KMS-11 (cell line): Measurements from ENCODE around the gene ASGR1.
A peak's percentile ranks its signal among the peaks of the same experiment; 100 is the strongest.

Experiments
- H2AFZ ChIP-seq: fragments of 200-600 bp; sonication (generic); 2 replicates; pipeline ENCODE4 v1.6.1; 2016; ENCODE audit warnings: antibody characterized with exemption, mixed run types, low read depth
- H3K27ac ChIP-seq: fragments of 200-600 bp; sonication (generic); 2 replicates; pipeline ENCODE4 v1.6.1; 2016; ENCODE audit warnings: mild to moderate bottlenecking, mixed run types
- H3K27me3 ChIP-seq: fragments of 200-600 bp; sonication (generic); 2 replicates; pipeline ENCODE4 v1.6.1; 2017; ENCODE audit warnings: mild to moderate bottlenecking, low read depth, mixed run types, moderate library complexity; ENCODE audit not compliant: insufficient read depth
- H3K36me3 ChIP-seq: fragments of 200-600 bp; sonication (generic); 2 replicates; pipeline ENCODE4 v1.6.1; 2017; ENCODE audit warnings: mild to moderate bottlenecking, mixed run types; ENCODE audit not compliant: insufficient read depth
- H3K4me1 ChIP-seq: fragments of 200-600 bp; sonication (generic); 2 replicates; pipeline ENCODE4 v1.6.1; 2016; ENCODE audit warnings: mild to moderate bottlenecking, low read depth, mixed run types; ENCODE audit not compliant: poor library complexity, severe bottlenecking
- H3K4me2 ChIP-seq: fragments of 200-600 bp; sonication (generic); 2 replicates; pipeline ENCODE4 v1.7.0; 2016; ENCODE audit warnings: mild to moderate bottlenecking, mixed run types
- H3K4me3 ChIP-seq: fragments of 200-600 bp; sonication (generic); IDR thresholded peaks from 2 replicates; pipeline ENCODE4 v1.6.1; 2017; ENCODE audit warnings: low read depth, low read length, mixed read lengths; ENCODE audit not compliant: insufficient read depth
- H3K79me2 ChIP-seq: fragments of 200-600 bp; sonication (generic); 2 replicates; pipeline ENCODE4 v1.6.1; 2016; ENCODE audit warnings: low read depth, mixed run types; ENCODE audit not compliant: insufficient read depth
- H3K9ac ChIP-seq: fragments of 200-600 bp; sonication (generic); 2 replicates; pipeline ENCODE4 v1.6.1; 2016; ENCODE audit warnings: mild to moderate bottlenecking, mixed run types
- H4K20me1 ChIP-seq: fragments of 200-600 bp; sonication (generic); 2 replicates; pipeline ENCODE4 v1.6.1; 2016; ENCODE audit warnings: mild to moderate bottlenecking, mixed run types; ENCODE audit not compliant: insufficient read depth
- CTCF ChIP-seq: fragments of 200-600 bp; sonication (generic); conservative IDR thresholded peaks from 2 replicates; pipeline ENCODE4 v1.6.1; 2017; ENCODE audit warnings: low read depth, mild to moderate bottlenecking, antibody characterized with exemption, low read length, moderate library complexity, mixed read lengths

Gene ASGR1

GRCh38 chr17:7178973-7179316 is 225 bp downstream of the ASGR1 start:
- Histone ChIP-seq H3K79me2 (no peaks in the 10 kb centered on the region), H3K27ac (no peak overlapping the region), H2AFZ (no peak overlapping the region), H3K4me1 (no peaks in the 10 kb centered on the region), H3K9ac (no peak overlapping the region), H3K27me3 (no peaks in the 10 kb centered on the region), H3K4me2 (no peak overlapping the region), H3K4me3 (no peak overlapping the region), H3K36me3 (no peaks in the 10 kb centered on the region), H4K20me1 (no peaks in the 10 kb centered on the region)
- no peak for TF ChIP-seq CTCF

GRCh38 chr17:7177954-7178477 is 1.2 kb downstream of the ASGR1 start:
- Histone ChIP-seq H2AFZ (peak overlapping the region; percentile 22; the same call in 1 of the 2 replicates), H3K27me3 (no peaks in the 10 kb centered on the region)

GRCh38 chr17:7177191-7177953 is 1.8 kb downstream of the ASGR1 start:
- Histone ChIP-seq H3K36me3 (no peaks in the 10 kb centered on the region), H2AFZ (peak overlapping the region; percentile 22; the same call in 1 of the 2 replicates), H3K4me1 (no peaks in the 10 kb centered on the region), H3K4me3 (no peak overlapping the region), H3K27me3 (no peaks in the 10 kb centered on the region), H3K9ac (no peak overlapping the region), H3K4me2 (0 out of 2 replicates have a peak overlapping the region, but pooled peaks have one; percentile 42), H3K79me2 (no peaks in the 10 kb centered on the region), H3K27ac (no peak overlapping the region), H4K20me1 (no peaks in the 10 kb centered on the region)
- peak; percentile 56 for TF ChIP-seq CTCF

More at GRCh38 chr17:7177954-7178477, 1.2 kb downstream of the ASGR1 start:
- Histone ChIP-seq H3K4me1 (no peaks in the 10 kb centered on the region), H3K27ac (no peak overlapping the region), H3K4me2 (0 out of 2 replicates have a peak overlapping the region, but pooled peaks have one; percentile 42), H3K79me2 (no peaks in the 10 kb centered on the region), H3K9ac (no peak overlapping the region), H4K20me1 (no peaks in the 10 kb centered on the region), H3K4me3 (no peak overlapping the region), H3K36me3 (no peaks in the 10 kb centered on the region)
- TF ChIP-seq CTCF: no peak

GRCh38 chr17:7176841-7177190 is 2.4 kb downstream of the ASGR1 start:
- Histone ChIP-seq H3K4me2 (no peak overlapping the region), H4K20me1 (no peaks in the 10 kb centered on the region), H2AFZ (no peak overlapping the region), H3K4me3 (no peak overlapping the region), H3K4me1 (no peaks in the 10 kb centered on the region), H3K79me2 (no peaks in the 10 kb centered on the region), H3K27ac (no peak overlapping the region), H3K27me3 (no peaks in the 10 kb centered on the region), H3K9ac (no peak overlapping the region), H3K36me3 (no peaks in the 10 kb centered on the region)
- TF ChIP-seq CTCF: no peak
